Neural progenitor cell (in vitro differentiated cells): Measurements from ENCODE around the gene PDF. TPM values are rescaled to one million over a fixed set of nuclear protein-coding genes. Genes with fewer than 3 reads are reported as not detected.
A peak's percentile ranks its signal among the peaks of the same experiment; 100 is the strongest.

Source experiments
- DNase-seq: peaks from one replicate; pipeline ENCODE4 v3.0.0-alpha.2; 2016; ENCODE audit warnings: low spot score
- H2AFZ ChIP-seq: fragments of 200-600 bp; sonication (generic); replicated peaks from 2 replicates; pipeline ENCODE4 v1.6.1; 2016; ENCODE audit warnings: antibody characterized with exemption
- H3F3A ChIP-seq: fragments of 200-600 bp; sonication (generic); 2 replicates; pipeline ENCODE4 v1.6.1; 2016; ENCODE audit warnings: antibody characterized with exemption, low read depth
- H3K27ac ChIP-seq: fragments of 200-600 bp; sonication (generic); 2 replicates; pipeline ENCODE4 v1.5.1; 2016; ENCODE audit warnings: mild to moderate bottlenecking
- H3K27me3 ChIP-seq: fragments of 200-600 bp; sonication (generic); 2 replicates; pipeline ENCODE4 v1.6.1; 2016; ENCODE audit warnings: mild to moderate bottlenecking, moderate library complexity
- H3K36me3 ChIP-seq: fragments of 200-600 bp; sonication (generic); 2 replicates; pipeline ENCODE4 v1.5.1; 2016
- H3K4me1 ChIP-seq: fragments of 200-600 bp; sonication (generic); 2 replicates; pipeline ENCODE4 v1.6.1; 2016; ENCODE audit warnings: mixed run types
- H3K4me2 ChIP-seq: fragments of 200-600 bp; sonication (generic); 2 replicates; pipeline ENCODE4 v1.6.1; 2016
- H3K4me3 ChIP-seq: fragments of 200-600 bp; sonication (generic); 2 replicates; pipeline ENCODE4 v1.5.1; 2016
- H3K79me2 ChIP-seq: fragments of 200-600 bp; sonication (generic); 2 replicates; pipeline ENCODE4 v1.6.1; 2016; ENCODE audit warnings: low read depth
- H3K9ac ChIP-seq: fragments of 200-600 bp; sonication (generic); 2 replicates; pipeline ENCODE4 v1.6.1; 2016
- H3K9me3 ChIP-seq: fragments of 200-600 bp; sonication (generic); 2 replicates; pipeline ENCODE4 v1.5.1; 2016; ENCODE audit warnings: low read depth
- H4K20me1 ChIP-seq: fragments of 200-600 bp; sonication (generic); 2 replicates; pipeline ENCODE4 v1.6.1; 2016; ENCODE audit warnings: low read depth
- H3K27ac Mint-ChIP-seq: 3 replicates; pipeline ENCODE4 v1.8.0; 2021; ENCODE audit warnings: mixed read lengths
- H3K27me3 Mint-ChIP-seq: 2 replicates; pipeline ENCODE4 v1.8.0; 2022; ENCODE audit warnings: low read depth, mild to moderate bottlenecking, inconsistent platforms, moderate library complexity, mixed read lengths; ENCODE audit not compliant: insufficient read depth
- H3K36me3 Mint-ChIP-seq: 3 replicates; pipeline ENCODE4 v1.8.0; 2021; ENCODE audit warnings: mixed read lengths
- H3K4me1 Mint-ChIP-seq: 3 replicates; pipeline ENCODE4 v1.8.0; 2021; ENCODE audit warnings: mixed read lengths
- H3K4me3 Mint-ChIP-seq: 3 replicates; pipeline ENCODE4 v1.8.0; 2021; ENCODE audit warnings: mild to moderate bottlenecking, moderate library complexity, mixed read lengths
- H3K9me3 Mint-ChIP-seq: 3 replicates; pipeline ENCODE4 v1.8.0; 2020; ENCODE audit warnings: mixed read lengths
- EZH2 ChIP-seq: fragments of 200-600 bp; sonication (generic); IDR thresholded peaks from 2 replicates; pipeline ENCODE4 v1.6.1; 2017; ENCODE audit warnings: antibody characterized with exemption, mild to moderate bottlenecking, moderate library complexity
- EZH2phosphoT487 ChIP-seq: fragments of 200-600 bp; sonication (generic); IDR thresholded peaks from 2 replicates; pipeline ENCODE4 v1.6.1; 2017; ENCODE audit warnings: antibody characterized with exemption
- total RNA-seq: library from RNA; depleted of rRNA; stranded (reverse); fragments of >200 nt; gene quantifications from 2 replicates; pipeline ENCODE4 v1.2.3, GENCODE V29; 2015; ENCODE audit warnings: low replicate concordance
- TF ChIP-seq, protein P1 (sequence below): fragments of 200-600 bp; sonication (generic); IDR thresholded peaks from 2 replicates; pipeline ENCODE4 v1.5.1; 2017; ENCODE audit warnings: antibody characterized with exemption, mild to moderate bottlenecking

The PDF gene
- total RNA-seq, 1 donor from 2014 or later, result 12.9 TPM

GRCh38 chr16:69324585-69325253, 5.7 kb downstream of the PDF start:
- Histone ChIP-seq H3K4me3 (no peak overlapping the region), H3K4me2 (no peak overlapping the region), H3K9ac (no peak overlapping the region), H3K79me2 (peaks cover 75% of the 10 kb centered on the region), H4K20me1 (peaks cover 81% of the 10 kb centered on the region), H3F3A (peaks cover 14% of the 10 kb centered on the region), H2AFZ (no peak overlapping the region), H3K27ac (peak overlapping the region; percentile 37), H3K9me3 (no peaks in the 10 kb centered on the region), H3K27me3 (no peaks in the 10 kb centered on the region), H3K4me1 (peaks cover 16% of the 10 kb centered on the region), H3K36me3 (peaks cover 3% of the 10 kb centered on the region)
- Mint-ChIP-seq H3K4me3 (no peak overlapping the region), H3K27ac (no peak overlapping the region), H3K27me3 (no peaks in the 10 kb centered on the region), H3K9me3 (no peaks in the 10 kb centered on the region), H3K36me3 (peaks cover 35% of the 10 kb centered on the region), H3K4me1 (peaks cover 13% of the 10 kb centered on the region)
- TF ChIP-seq, protein P1, sequence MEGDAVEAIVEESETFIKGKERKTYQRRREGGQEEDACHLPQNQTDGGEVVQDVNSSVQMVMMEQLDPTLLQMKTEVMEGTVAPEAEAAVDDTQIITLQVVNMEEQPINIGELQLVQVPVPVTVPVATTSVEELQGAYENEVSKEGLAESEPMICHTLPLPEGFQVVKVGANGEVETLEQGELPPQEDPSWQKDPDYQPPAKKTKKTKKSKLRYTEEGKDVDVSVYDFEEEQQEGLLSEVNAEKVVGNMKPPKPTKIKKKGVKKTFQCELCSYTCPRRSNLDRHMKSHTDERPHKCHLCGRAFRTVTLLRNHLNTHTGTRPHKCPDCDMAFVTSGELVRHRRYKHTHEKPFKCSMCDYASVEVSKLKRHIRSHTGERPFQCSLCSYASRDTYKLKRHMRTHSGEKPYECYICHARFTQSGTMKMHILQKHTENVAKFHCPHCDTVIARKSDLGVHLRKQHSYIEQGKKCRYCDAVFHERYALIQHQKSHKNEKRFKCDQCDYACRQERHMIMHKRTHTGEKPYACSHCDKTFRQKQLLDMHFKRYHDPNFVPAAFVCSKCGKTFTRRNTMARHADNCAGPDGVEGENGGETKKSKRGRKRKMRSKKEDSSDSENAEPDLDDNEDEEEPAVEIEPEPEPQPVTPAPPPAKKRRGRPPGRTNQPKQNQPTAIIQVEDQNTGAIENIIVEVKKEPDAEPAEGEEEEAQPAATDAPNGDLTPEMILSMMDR, result no peak
- TF ChIP-seq EZH2phosphoT487 (no peak), EZH2 (no peak)
- no peak for DNase-seq

- DNase-seq, result no peak
- Mint-ChIP-seq H3K9me3 (no peaks in the 10 kb centered on the region), H3K27ac (no peak overlapping the region), H3K27me3 (peaks cover 3% of the 10 kb centered on the region), H3K4me3 (no peak overlapping the region), H3K4me1 (peaks cover 8% of the 10 kb centered on the region), H3K36me3 (peaks cover 37% of the 10 kb centered on the region)
- Histone ChIP-seq H3K9ac (no peak overlapping the region), H3K4me2 (no peak overlapping the region), H3K27ac (no peak overlapping the region), H4K20me1 (peaks cover 78% of the 10 kb centered on the region), H3K4me3 (no peak overlapping the region), H3K27me3 (no peaks in the 10 kb centered on the region), H3K79me2 (peaks cover 68% of the 10 kb centered on the region), H3K9me3 (no peaks in the 10 kb centered on the region), H3F3A (peaks cover 14% of the 10 kb centered on the region), H3K4me1 (peaks cover 10% of the 10 kb centered on the region), H2AFZ (no peak overlapping the region), H3K36me3 (peaks cover 3% of the 10 kb centered on the region)
- TF ChIP-seq, protein P1, result no peak
- TF ChIP-seq EZH2, result no peak
- TF ChIP-seq EZH2phosphoT487, result no peak
Measured at GRCh38 chr16:69324013-69324531, 6.3 kb downstream of the PDF start.

DNA sequence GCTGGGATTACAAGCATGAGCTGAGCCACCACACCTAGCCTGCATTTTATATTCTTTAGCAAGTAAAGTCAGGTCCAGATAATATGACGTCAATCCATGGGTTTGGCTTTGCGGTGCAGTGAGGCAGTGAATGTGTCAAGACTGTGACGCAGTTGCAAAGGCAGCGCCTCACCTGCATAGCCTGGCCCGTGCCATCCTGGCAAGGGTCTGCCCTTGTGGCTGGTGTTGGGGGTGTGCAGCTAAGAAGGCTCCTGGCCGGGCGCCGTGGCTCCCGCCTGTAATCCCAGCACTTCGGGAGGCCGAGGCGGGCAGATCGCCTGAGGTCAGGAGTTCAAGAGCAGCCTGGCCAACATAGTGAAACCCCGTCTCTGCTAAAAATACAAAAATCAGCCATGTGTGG, 7.0 kb downstream of the PDF start:
- H3K9me3 Mint-ChIP-seq, result no peaks in the 10 kb centered on the region
- peaks cover 3% of the 10 kb centered on the region for H3K36me3 ChIP-seq

More for the DNA sequence above, 7.0 kb downstream of the PDF start:
- Histone ChIP-seq H3K4me2 (no peak overlapping the region), H3K27me3 (no peaks in the 10 kb centered on the region), H3F3A (peaks cover 10% of the 10 kb centered on the region), H3K4me1 (peaks cover 3% of the 10 kb centered on the region), H4K20me1 (peaks cover 78% of the 10 kb centered on the region), H3K27ac (no peak overlapping the region), H3K79me2 (peaks cover 61% of the 10 kb centered on the region), H3K9me3 (no peaks in the 10 kb centered on the region), H2AFZ (no peak overlapping the region), H3K4me3 (no peak overlapping the region), H3K9ac (no peak overlapping the region)
- Mint-ChIP-seq H3K27me3 (peaks cover 3% of the 10 kb centered on the region), H3K27ac (no peak overlapping the region), H3K4me1 (peaks cover 3% of the 10 kb centered on the region), H3K4me3 (no peak overlapping the region), H3K36me3 (peaks cover 32% of the 10 kb centered on the region)
- no peak for TF ChIP-seq EZH2phosphoT487
- TF ChIP-seq, protein P1, result no peak
- TF ChIP-seq EZH2, result no peak
- DNase-seq, result no peak
